NT2/D1 (cell line): ENCODE data around the gene ZMIZ2.

ENCODE experiments used
- SUZ12 ChIP-seq: IDR thresholded peaks from 2 replicates; pipeline ENCODE4 v1.6.1; 2011; ENCODE audit not compliant: insufficient read length, insufficient read depth; ENCODE audit errors: extremely low read depth
- ZNF274 ChIP-seq: IDR thresholded peaks from 2 replicates; pipeline ENCODE4 v1.6.1; 2011; ENCODE audit warnings: mild to moderate bottlenecking, low read depth, low read length

DNA sequence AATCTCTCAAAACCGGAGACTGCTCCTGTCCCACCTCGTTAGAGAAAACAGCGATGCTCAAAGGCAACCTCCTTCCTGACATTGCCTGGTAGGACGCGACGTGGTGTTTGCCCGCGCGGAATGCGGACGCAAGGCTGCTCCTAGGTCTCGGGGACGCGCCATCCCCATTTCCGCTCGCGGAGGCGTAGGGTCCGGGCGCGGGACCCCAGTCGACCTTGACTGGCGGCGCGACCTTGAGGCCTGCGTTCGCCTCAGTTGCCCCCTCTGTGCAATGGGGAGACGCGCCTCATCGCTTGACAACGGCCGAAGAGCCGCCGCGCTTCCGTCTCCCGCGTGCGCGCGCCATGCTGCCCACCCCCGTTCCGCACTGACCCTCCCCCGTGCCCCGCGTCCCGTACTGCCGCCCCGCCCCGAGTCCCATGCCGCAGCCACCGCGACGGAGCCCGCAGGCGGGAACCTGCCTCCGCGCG, 47.4 kb downstream of the ZMIZ2 start:
- TF ChIP-seq ZNF274 = no peak
- TF ChIP-seq SUZ12 = no peak
